Thoracic aorta (tissue), 2 donors: Measurements from ENCODE around the gene ZNF74. TPM values are rescaled to one million over a fixed set of nuclear protein-coding genes. Genes with fewer than 3 reads are reported as not detected.
A peak's percentile ranks its signal among the peaks of the same experiment; 100 is the strongest.

Experiments used
- ATAC-seq: fragments of 150-250 bp; one replicate; pipeline ENCODE4 v1.8.0; 2017; ENCODE audit warnings: low read depth; ENCODE audit not compliant: insufficient number of reproducible peaks, low FRiP score
- DNase-seq: peaks from one replicate; pipeline ENCODE4 v3.0.0-alpha.2; 2020; ENCODE audit warnings: low spot score
- H3K27ac ChIP-seq, 2 donors: fragments of 200-600 bp; sonication (generic); 1 replicate in 1 of 2; 2 replicates in 1 of 2; pipeline ENCODE4 v1.5.1; 2016; ENCODE audit warnings: mild to moderate bottlenecking in 2 of 2, moderate library complexity in 2 of 2
- H3K27me3 ChIP-seq: fragments of 200-600 bp; sonication (generic); replicated peaks from 2 replicates; pipeline ENCODE4 v1.6.0; 2016; ENCODE audit warnings: mild to moderate bottlenecking; ENCODE audit not compliant: insufficient read depth
- H3K36me3 ChIP-seq: fragments of 200-600 bp; sonication (generic); one replicate; pipeline ENCODE4 v1.5.1; 2016
- H3K4me1 ChIP-seq, 2 donors: fragments of 200-600 bp; sonication (generic); 1 replicate in 1 of 2; 2 replicates in 1 of 2; pipeline versions ENCODE4 v1.5.1 to v1.6.0; 2016; ENCODE audit warnings: low read depth in 2 of 2, mild to moderate bottlenecking in 1 of 2; ENCODE audit not compliant: control insufficient read depth in 1 of 2
- H3K4me3 ChIP-seq: fragments of 200-600 bp; sonication (generic); 2 replicates; pipeline ENCODE4 v1.5.1; 2016; ENCODE audit warnings: mild to moderate bottlenecking
- H3K9me3 ChIP-seq: fragments of 200-600 bp; sonication (generic); 2 replicates; pipeline ENCODE4 v1.5.1; 2016
- total RNA-seq, 2 donors: library from RNA; depleted of rRNA; stranded (reverse); fragments of >200 nt; gene quantifications; one replicate each; pipeline versions ENCODE4 v1.1.0 to v1.2.3, GENCODE V29; 2016
- TF ChIP-seq, protein P1 (sequence below): fragments of 200-600 bp; sonication (generic); IDR thresholded peaks from one replicate; pipeline ENCODE4 v1.5.1; 2019; ENCODE audit warnings: antibody characterized with exemption

Gene ZNF74
- total RNA-seq, 2 donors from 2014 or later: 8.5 to 13.8 TPM

DNA sequence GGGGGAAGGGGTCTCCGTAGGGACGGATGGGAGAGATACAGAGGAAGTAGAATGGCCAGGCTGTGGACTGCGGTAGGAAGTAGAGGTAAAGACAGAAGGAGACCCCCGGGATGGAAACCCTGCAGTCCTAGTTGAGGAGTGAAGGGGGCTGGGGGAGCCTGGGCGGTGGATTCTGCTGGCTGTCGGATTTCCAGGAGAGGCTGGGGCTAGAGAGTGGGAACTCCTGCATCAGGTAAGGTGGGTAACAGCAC, 44.4 kb downstream of the ZNF74 start:
- H3K27me3 ChIP-seq: no peaks in the 10 kb centered on the region
- no peaks in the 10 kb centered on the region for H3K9me3 ChIP-seq
- no peaks in the 10 kb centered on the region for H3K36me3 ChIP-seq
- peak overlapping the region; percentile 74 for H3K4me3 ChIP-seq
- TF ChIP-seq, protein P1, sequence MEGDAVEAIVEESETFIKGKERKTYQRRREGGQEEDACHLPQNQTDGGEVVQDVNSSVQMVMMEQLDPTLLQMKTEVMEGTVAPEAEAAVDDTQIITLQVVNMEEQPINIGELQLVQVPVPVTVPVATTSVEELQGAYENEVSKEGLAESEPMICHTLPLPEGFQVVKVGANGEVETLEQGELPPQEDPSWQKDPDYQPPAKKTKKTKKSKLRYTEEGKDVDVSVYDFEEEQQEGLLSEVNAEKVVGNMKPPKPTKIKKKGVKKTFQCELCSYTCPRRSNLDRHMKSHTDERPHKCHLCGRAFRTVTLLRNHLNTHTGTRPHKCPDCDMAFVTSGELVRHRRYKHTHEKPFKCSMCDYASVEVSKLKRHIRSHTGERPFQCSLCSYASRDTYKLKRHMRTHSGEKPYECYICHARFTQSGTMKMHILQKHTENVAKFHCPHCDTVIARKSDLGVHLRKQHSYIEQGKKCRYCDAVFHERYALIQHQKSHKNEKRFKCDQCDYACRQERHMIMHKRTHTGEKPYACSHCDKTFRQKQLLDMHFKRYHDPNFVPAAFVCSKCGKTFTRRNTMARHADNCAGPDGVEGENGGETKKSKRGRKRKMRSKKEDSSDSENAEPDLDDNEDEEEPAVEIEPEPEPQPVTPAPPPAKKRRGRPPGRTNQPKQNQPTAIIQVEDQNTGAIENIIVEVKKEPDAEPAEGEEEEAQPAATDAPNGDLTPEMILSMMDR: no peak
- peaks cover 3 to 28% of the 10 kb centered on the region in 2 donors for H3K4me1 ChIP-seq
- ATAC-seq: no peak
- no peak for DNase-seq
- peak overlapping the region; percentile 91 to 95 for H3K27ac ChIP-seq

DNA sequence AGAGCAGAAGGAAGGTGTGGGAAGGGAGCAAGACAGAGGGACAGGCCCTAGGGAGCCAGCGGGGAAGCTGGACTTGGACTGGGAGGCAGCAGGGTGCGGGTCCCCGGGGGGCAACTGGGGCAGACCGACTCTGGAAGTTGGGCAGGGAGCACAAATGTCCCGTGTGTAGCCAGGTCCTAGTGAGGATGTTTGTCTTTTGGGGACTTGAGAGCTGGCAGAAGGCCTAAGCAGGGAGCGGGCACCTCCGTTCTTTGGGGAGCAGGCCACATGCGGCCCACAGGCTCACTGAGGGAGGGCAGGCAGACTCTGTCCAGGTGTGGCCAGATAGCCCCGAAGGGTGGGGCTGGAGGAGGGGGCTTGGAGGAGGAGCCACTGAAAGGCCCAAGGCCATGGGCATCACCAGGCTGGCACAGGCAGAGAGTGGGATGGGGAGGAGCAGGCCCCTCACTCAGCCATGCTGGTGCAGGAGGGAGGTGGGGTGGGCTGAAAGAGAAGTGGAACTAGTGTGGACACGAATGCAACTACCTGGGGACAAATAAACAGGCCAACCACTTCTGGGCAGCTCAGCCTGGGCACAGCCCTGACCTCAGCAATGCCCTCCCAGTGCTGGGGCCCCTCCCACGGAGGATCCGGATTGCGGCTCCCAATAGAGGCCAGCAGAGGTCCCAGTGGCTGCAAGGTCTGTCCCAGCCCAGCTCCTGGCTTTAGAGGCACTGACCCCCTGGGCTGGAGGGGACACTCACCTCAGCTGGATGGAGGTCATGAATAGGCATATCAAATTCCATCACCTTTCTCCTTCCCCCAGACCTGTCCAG, 44.9 kb downstream of the ZNF74 start:
- Histone ChIP-seq H3K36me3 (no peaks in the 10 kb centered on the region), H3K4me3 (peak overlapping the region; percentile 74), H3K4me1 (peaks cover 3 to 28% of the 10 kb centered on the region in 2 donors), H3K27ac (peak overlapping the region; percentile 91 to 95), H3K27me3 (no peaks in the 10 kb centered on the region), H3K9me3 (no peaks in the 10 kb centered on the region)
- TF ChIP-seq, protein P1: peak; percentile 27
- no peak for DNase-seq
- ATAC-seq: no peak

DNA sequence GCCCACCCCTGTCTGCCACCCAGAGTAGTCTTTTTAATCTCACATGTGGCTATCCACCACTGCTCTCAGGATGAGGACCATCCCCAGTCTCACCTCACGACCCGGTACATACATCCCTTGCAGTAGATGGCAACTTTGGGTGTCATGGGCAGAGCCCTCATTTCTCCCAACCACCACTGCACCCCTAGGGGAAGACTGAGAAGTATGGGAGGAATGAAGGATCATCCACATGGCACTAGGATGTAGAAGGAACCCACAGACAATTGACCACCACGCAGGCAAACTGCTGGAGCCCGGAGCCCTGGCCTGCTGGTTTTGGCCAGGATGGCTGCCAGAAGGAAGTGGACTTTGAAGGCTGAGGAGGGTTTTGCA, 45.6 kb downstream of the ZNF74 start:
- no peak for DNase-seq
- Histone ChIP-seq H3K9me3 (no peaks in the 10 kb centered on the region), H3K4me3 (no peak overlapping the region), H3K27me3 (no peaks in the 10 kb centered on the region), H3K27ac (peak overlapping the region in 1 of 2 donors; percentile 91), H3K36me3 (peaks cover 4% of the 10 kb centered on the region), H3K4me1 (peaks cover 3 to 28% of the 10 kb centered on the region in 2 donors)
- TF ChIP-seq, protein P1: no peak
- ATAC-seq: no peak

DNA sequence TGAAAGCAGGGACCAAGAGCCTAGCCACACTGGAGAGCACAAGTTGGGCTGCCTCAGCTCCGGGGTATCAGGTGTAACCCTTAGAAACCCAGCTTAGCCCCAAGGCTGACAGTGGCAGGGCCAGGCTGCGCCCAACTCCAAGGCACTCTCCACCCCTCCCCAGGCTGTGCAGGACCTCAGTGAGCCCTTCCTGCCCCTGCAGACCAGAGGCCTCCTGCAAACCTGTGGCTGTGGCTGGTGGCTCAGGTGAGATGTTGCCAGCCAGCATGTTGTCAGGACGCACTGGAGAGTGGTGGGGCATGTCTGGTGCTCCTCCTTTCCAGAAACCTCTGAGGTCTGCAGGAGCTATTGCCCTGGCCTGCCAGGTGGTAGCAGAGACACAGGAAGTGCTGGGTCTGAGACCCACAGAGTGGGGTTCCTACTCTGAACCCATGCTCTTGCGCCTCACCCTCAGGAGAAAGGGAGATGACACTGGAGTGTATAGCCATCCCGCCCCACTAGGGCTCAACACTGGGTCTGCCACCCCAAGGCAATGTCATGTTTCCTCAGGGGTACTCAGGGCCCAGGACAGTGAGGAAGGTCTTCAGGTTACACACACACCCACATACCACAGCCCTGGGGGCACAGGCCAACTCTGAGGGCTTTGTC, 46.1 kb downstream of the ZNF74 start:
- ATAC-seq: no peak

More for the DNA sequence above, 46.1 kb downstream of the ZNF74 start:
- TF ChIP-seq, protein P1: no peak
- no peak for DNase-seq
- no peak overlapping the region for H3K4me3 ChIP-seq
- H3K4me1 ChIP-seq: peaks cover 3 to 23% of the 10 kb centered on the region in 2 donors
- H3K27me3 ChIP-seq: no peaks in the 10 kb centered on the region
- H3K36me3 ChIP-seq: peaks cover 7% of the 10 kb centered on the region
- H3K27ac ChIP-seq: no peak overlapping the region
- no peaks in the 10 kb centered on the region for H3K9me3 ChIP-seq
